HG03196 (cell line): Measurements from ENCODE around the gene CASQ2.
A peak's percentile ranks its signal among the peaks of the same experiment; 100 is the strongest.

Source experiments
- ATAC-seq: cut with Tn5 transposase; IDR thresholded peaks from one replicate; pipeline ENCODE4 v1.9.1; 2021; ENCODE audit not compliant: unreplicated experiment

CASQ2 gene

DNA sequence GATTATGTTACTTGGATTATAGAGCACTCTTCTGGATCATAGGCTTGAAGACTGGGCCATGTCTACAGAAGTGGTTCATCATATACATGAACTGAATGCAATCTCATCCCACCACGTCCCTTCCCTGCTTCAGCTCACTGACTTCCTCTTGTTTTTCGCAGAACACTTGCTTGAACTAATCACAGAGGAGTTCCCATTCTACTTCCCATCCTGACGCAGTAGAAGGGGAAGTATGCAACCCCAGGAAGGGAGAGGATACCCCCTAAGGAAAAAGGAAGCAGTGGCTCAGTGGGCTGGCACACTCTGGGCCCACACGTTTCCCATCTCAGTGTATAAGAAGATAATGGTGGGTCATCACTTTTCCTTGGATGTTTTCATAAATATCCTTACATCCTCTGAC, 36.2 kb downstream of the CASQ2 start:
- ATAC-seq, result no peak

GRCh38 chr1:115729756-115730155, 38.8 kb downstream of the CASQ2 start:
- peak; percentile 74 for ATAC-seq

GRCh38 chr1:115728341-115728740, 40.2 kb downstream of the CASQ2 start:
- ATAC-seq, result no peak

DNA sequence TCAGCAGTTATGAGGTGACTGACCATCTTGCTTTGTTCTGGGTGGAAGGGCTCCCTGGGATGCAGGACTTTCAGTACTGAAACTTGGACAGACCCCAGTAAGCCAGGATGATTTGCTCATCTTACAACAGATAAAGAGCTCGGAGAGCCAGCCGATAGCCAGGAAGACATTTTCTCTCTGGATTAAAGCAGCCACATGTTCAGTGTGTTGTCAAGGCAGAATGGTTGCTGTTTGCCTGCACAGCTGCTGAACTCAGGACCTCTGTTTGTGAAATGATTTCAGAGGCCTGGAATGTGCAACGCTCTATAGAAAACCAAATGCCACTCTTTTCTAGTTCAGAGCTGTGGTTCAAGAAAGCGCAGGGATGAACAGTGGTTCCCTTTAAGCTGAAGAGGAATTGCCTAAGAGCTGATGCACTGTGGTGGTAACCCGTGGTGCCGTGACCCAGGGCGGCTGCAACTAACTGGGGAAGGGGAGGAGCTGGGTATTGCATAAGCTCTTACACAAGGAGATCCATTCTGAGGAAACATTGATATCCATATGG, 40.7 kb downstream of the CASQ2 start:
- no peak for ATAC-seq

GRCh38 chr1:115726570-115726969, 41.9 kb downstream of the CASQ2 start:
- no peak for ATAC-seq

- ATAC-seq, result no peak
Observed at GRCh38 chr1:115726161-115726560, 42.4 kb downstream of the CASQ2 start.

DNA sequence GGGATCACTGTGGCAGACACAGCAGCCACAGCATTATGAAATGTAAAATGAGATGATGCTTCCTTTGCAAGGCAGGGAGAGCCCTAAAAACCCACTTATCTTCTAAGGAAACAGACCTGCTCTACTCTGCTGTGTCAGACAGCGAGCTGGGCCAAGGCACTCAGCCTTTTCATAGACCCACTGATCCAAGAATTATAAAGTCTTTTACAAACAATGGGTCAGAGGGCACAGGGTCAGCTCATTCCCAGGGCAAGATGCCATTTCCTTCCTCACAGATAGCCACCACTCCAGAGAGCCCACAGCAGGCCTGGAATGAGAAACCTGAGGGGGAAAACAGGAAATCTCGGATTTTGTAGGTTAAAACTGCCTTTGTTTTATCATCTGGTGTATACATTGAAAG, 42.9 kb downstream of the CASQ2 start:
- ATAC-seq, result no peak

GRCh38 chr1:115723756-115724155, 44.8 kb downstream of the CASQ2 start:
- no peak for ATAC-seq

GRCh38 chr1:115722221-115722620, 46.3 kb downstream of the CASQ2 start:
- no peak for ATAC-seq

DNA sequence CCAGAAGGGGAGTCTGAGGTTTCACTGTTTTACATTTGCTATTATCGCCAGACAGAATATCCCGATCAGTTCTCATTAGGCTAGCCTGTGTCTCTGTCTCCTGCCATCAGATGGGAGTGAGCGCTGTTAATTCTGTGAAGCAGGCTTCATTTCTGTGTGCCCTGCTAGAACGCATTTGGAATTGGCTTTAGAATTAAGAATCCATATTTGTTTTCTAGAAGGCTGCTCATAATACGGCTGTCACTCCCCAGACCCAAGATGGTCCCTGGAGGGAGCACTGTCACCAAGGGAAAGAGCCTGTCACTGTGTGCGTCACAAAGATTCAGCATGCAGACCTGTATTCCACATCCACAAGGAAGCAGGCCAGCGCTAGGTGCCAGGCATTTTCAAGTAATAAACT, 49.2 kb downstream of the CASQ2 start:
- ATAC-seq, result no peak

GRCh38 chr1:115718011-115718754, 50.3 kb downstream of the CASQ2 start:
- ATAC-seq, result no peak

GRCh38 chr1:115717541-115717940, 51.0 kb downstream of the CASQ2 start:
- no peak for ATAC-seq

- no peak for ATAC-seq
Observed at GRCh38 chr1:115714572-115715141, 53.9 kb downstream of the CASQ2 start.

DNA sequence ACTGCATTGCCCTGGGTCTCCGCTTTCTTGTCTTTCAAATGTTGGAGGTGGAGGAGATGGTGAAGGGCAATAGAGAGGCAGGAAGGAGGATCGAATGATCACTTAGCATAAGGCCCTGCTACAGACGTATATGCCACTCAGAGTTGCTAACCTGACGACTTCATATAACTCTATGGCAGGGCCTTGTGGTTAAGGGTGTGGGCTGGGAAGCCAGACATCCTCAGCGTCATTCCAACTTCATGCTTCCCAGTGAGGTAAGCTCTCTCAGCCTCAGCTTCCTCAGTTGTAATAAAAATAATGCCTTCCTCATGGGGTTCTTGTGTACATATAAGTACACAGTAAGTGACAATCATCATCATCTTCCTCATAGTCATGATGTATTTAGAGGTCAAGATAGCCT, 54.6 kb downstream of the CASQ2 start:
- ATAC-seq, result no peak

DNA sequence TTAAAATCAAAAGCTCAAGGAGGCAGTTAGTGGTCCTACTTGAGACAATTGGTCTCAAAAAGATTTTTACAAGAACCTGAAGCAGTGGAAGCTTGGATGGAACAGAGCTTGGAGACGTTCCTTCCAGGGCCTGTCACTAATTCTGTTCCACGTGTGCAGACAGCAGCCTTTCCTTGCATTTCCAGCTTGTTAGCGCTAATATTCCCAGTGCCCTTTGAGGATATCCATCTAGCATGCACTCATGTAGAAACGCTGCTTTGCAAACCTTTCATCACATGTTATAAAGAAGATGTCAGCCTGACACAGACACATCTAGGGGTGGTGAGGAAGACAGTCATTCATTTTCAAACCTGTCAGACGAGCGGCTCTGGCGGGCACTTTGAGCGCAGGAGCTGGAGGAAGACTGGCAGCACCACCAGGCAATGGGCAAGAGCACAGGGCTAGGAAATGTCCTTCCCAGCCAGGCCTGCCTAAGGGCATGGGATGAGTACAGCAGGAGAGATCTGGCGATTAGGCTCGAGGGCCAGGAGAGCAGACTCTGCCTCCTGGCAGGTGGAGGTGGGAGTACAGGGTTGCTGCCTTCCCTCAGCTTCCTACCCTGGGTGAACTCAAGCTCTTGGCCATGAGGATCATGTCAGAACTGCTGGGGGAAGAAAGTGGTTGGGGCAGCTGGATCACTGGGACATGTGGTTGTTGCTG, 55.5 kb downstream of the CASQ2 start:
- ATAC-seq, result no peak

- ATAC-seq, result no peak
Observed at GRCh38 chr1:115710859-115711624, 57.5 kb downstream of the CASQ2 start.

GRCh38 chr1:115706587-115707425, 61.7 kb downstream of the CASQ2 start:
- ATAC-seq, result no peak

DNA sequence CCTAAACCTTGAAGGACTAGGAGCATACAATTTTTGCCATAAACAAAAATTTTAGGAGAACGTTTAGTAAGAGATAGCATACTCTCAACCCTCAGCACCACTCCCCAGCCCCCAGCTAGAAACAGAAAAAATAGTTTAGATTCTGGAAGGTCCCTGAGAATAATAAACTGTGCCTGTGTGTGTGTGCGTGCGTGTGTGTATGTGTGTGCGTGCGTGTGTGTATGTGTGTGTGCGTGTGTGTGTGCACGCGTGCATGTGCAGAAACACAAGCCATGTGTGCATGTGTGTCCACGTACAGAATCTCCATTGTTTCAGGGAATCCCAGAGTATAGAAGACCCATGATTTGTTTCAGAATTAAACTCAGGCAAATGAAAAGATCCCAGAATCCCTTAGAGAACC, 62.6 kb downstream of the CASQ2 start:
- ATAC-seq, result no peak

GRCh38 chr1:115705085-115705951, 63.2 kb downstream of the CASQ2 start:
- ATAC-seq, result no peak
